NCI-H2081 treated with DMSO at 0.1 percent for 48 hours (cell line): ENCODE measurements around the gene DLG2.
"Not testable (repeated sequence)": the region's sequence is repeated elsewhere in the genome, so short reads cannot be mapped to it uniquely, and the experiment has no call there.

Experiments
- DNase-seq: peaks from one replicate; lab custom pipeline; 2025; lab: John Stamatoyannopoulos, UW

DLG2 gene

GRCh38 chr11:84836371-84836770 lies 790.8 kb downstream of the DLG2 start:
- DNase-seq = no peak

- DNase-seq = no peak
Measured at GRCh38 chr11:84833488-84834088, 793.6 kb downstream of the DLG2 start.

DNA sequence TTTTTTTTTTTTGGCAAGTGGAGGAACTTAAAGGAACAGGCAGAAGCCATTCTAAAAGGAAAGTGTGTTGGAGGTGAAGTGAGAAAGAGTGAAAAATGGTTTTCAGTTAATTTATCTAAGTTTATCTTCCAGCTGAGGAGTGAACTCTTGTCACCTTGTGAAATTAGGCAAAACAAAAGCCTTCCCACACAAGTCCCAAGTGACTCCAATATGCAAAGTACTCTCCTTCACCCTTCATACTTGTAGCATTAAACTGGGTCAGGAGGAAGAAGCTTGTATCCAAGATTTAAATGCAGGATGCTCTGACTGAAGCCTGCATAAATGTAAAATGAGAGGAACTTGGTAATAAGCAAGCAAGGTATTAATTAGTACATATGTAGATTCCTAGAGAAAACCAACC lies 796.8 kb downstream of the DLG2 start:
- no peak for DNase-seq

- no peak for DNase-seq
Measured at GRCh38 chr11:84829162-84829561, 798.0 kb downstream of the DLG2 start.

DNA sequence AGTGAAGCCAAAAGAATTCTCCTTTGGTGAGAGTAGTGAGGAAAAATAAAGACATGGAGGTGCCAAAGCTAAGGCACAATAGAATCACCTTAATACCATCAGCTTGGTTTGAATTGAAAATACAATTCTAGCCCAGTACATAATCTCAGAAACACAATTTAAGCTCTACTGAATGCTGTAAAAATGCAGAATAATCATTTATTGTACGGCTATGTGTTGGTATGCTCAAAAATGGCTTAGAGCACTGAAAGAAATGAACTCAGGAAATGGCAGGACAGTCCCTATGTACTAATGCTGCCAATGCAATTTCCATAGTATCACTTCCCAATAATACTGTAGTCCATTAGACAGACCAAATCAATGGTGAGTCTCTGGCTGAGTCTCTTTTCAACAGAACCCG lies 798.5 kb downstream of the DLG2 start:
- no peak for DNase-seq

DNA sequence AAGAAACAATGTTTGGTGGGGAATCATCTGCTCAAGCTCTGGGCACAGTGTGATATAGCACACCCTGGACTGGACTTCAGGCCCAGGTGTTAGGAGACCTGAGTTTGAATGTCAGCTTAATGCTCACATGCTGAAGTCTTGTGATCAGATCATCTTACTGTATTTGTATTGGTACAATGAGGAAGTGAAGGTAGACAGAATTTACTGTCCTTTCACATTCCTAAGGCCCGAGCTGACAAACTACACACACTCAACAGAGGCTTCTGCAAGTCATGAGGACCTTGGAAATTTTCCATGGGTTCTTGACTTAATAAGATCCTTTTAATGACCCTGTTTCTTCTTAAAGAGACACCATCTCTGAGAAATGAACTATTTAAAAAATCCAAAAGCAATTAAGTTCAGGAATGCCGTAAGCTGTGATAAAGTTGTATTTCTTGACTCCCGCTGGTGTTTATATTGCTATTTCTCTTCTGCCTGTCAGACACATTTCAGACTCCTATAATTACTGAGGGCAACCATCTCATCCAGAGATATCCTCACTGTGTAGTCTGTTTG lies 802.0 kb downstream of the DLG2 start:
- DNase-seq = no peak

DNA sequence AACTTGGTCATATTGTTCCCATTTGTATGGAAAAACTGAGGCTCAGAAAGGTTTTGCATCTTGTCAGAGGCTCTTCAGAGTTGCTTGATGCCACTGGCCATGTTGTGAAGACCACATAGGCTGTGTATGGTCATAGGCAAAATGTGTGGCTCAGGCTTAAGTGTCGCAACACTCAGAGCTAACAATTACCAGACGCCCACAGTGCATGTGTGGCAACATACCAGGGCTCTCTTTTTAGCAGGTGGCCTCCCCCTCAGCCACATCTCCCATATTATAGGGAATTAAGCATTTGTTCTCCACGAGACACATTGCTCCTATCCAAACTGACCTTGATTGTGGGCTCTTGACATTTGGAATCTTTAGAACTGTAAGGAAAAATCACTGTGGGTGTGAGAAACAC lies 802.5 kb downstream of the DLG2 start:
- DNase-seq = no peak

GRCh38 chr11:84819537-84819936 lies 807.6 kb downstream of the DLG2 start:
- no peak for DNase-seq

GRCh38 chr11:84819128-84819527 lies 808.0 kb downstream of the DLG2 start:
- DNase-seq = no peak

- DNase-seq = no peak
Measured at GRCh38 chr11:84817998-84818397, 809.1 kb downstream of the DLG2 start.

GRCh38 chr11:84812471-84812969 lies 814.6 kb downstream of the DLG2 start:
- DNase-seq = no peak

- DNase-seq = no peak
Measured at GRCh38 chr11:84806354-84806753, 820.8 kb downstream of the DLG2 start.

DNA sequence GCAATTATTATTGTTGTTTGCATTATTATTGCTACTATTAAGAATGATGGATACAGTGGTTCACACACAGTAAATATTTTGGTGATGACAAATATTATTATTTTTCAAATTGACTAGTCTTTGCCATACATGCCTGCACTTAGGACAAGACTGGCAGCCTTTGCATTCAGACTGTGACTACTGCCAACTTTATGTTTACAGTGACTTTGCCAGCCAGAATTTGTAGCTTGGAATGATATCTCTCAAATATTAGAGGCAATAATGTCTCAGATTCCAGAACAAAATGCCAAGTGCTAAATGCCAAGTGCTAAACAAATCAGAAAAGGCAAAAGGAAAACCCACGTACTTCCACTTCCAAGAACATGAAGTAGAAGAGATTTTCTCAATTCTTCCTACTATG lies 823.1 kb downstream of the DLG2 start:
- DNase-seq = no peak

DNA sequence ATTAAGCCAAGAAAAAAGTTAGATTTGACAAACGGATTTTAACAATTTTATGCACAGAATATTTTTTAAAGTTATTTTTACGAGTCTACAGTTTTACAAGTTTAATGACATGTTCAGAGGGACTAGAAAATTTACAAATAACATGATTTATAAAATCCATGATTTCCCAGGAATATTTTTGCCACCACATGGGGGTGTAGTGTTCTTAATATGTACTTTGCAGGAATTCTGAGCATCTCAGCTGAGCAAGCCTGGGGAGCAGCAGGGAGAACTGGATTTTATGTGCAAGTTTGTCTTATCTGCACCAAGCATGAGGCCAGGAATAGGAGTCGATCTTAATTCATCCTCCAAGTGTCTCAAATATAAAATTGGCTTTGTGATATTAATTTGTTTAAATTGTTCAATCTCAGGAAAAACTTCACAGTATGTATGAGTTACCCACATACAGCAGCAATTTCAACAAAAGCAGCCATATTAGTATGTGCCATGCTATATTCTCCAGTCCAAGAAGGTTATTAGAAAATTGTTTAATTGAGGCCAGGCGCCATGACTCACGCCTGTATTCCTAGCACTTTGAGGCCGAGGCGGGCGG lies 826.3 kb downstream of the DLG2 start:
- DNase-seq = no peak

GRCh38 chr11:84799112-84799511 lies 828.0 kb downstream of the DLG2 start:
- DNase-seq = no peak

DNA sequence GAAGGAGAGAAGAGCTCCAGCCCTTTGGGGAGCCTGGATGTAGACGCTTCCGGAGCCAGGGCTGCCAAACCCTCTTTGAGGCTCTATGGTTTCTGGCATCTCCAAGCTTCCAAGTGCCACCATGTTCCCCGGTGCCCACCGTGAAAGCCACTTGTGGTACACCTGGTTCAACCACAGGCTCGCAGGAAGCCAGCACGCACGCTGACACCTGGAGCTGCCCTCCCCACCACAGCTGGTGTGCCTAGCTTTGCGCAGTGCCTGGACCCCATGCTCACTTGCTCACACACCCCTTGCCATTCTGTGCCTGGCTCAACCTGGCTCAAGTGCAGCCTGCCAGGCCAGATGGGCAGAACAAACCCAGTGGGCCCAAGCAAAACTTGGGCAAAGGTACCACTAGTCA lies 831.4 kb downstream of the DLG2 start:
- DNase-seq = no peak

DNA sequence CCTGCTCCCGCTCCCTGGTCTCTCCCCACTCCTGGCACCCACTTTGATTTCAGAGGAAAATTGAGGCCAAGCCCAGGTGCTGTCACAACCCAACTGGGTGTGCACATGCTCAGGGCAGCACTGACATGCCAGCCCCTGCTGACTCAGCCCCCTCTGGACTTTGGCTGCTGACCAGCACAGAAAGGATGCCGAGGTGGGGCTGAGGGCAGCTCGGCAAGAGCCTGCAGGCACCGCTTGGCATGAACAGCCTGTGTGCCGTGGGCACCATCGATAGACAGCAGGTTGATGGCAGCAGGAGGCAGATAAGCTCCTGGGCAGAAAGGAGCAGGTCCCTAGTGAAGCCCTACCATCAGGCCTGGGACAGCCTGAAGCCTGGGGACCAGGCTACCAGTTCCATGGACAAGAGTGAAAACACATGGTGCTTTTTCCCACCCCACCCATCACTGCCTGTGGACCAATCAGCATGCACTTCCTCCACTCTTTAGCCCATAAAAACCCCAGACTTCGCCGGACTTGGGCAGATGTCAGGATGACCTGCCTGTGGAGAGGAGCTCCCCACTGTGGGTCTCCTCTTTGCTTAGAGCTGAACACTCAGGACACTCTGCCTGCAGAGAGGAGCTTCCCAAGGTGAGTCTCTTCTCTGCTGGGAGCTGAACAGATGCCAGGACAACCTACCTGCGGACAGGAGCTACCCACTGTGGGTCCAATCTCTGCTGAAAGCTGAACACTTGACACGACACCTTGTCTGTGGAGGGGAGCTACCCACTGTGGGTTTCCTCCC lies 832.3 kb downstream of the DLG2 start:
- DNase-seq = no peak

DNA sequence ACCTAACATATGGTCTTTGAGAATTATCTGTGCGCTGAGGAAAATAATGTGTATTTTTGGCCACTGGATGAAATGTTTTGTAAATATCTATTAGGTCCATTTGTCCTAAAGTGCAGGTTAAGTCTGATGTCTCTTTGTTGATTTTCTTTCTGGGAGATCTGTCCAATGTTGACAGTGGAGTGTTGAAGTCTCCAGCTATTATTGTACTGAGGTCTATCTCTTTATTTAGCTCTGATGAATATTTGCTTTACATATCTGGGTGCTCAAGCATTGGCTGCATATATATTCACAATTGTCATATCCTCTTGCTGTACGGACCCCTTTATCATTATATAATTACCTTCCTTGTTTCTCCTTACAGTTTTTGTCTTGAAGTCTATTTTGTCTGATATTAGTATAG lies 833.8 kb downstream of the DLG2 start:
- no peak for DNase-seq

GRCh38 chr11:84790849-84791427 lies 836.2 kb downstream of the DLG2 start:
- no peak for DNase-seq

GRCh38 chr11:84788220-84788619 lies 838.9 kb downstream of the DLG2 start:
- no peak for DNase-seq

- not testable (repeated sequence) for DNase-seq
Measured at GRCh38 chr11:84784158-84784557, 843.0 kb downstream of the DLG2 start.

GRCh38 chr11:84780689-84781293 lies 846.4 kb downstream of the DLG2 start:
- peak; percentile 16 for DNase-seq
